Brain microvascular endothelial cell (primary cell): Measurements from ENCODE around the gene QSOX2.

Experiments
- DNase-seq: peaks from one replicate; pipeline ENCODE4 v3.0.0-alpha.2; 2020
- H3K27ac ChIP-seq: fragments of 250-450 bp; sonication (Bioruptor Pico); 2 replicates; pipeline ENCODE4 v1.5.1; 2020; ENCODE audit warnings: mild to moderate bottlenecking, moderate library complexity
- H3K27me3 ChIP-seq: fragments of 250-450 bp; sonication (Bioruptor Pico); replicated peaks from 2 replicates; pipeline ENCODE4 v1.5.1; 2020; ENCODE audit warnings: mild to moderate bottlenecking
- H3K36me3 ChIP-seq: fragments of 250-450 bp; sonication (Bioruptor Pico); replicated peaks from 2 replicates; pipeline ENCODE4 v1.5.1; 2020; ENCODE audit warnings: mild to moderate bottlenecking
- H3K4me3 ChIP-seq: 2 replicates; pipeline ENCODE4 v1.5.1; 2011; ENCODE audit warnings: low read depth, mild to moderate bottlenecking, control low read depth, low read length, moderate library complexity
- in situ Hi-C: cut with HindIII; loops from 2 replicates; pipeline ENCODE4 v1.10.0; 2017; ENCODE audit warnings: low sequenced_read_pairs, low pct_ligation_motif_present
- TF ChIP-seq, protein P1 (sequence below): IDR thresholded peaks from 2 replicates; pipeline ENCODE4 v1.5.1; 2011; ENCODE audit warnings: low read depth, mild to moderate bottlenecking, moderate library complexity, low read length, control low read depth, inconsistent platforms; ENCODE audit errors: missing control alignments

QSOX2 gene

DNA sequence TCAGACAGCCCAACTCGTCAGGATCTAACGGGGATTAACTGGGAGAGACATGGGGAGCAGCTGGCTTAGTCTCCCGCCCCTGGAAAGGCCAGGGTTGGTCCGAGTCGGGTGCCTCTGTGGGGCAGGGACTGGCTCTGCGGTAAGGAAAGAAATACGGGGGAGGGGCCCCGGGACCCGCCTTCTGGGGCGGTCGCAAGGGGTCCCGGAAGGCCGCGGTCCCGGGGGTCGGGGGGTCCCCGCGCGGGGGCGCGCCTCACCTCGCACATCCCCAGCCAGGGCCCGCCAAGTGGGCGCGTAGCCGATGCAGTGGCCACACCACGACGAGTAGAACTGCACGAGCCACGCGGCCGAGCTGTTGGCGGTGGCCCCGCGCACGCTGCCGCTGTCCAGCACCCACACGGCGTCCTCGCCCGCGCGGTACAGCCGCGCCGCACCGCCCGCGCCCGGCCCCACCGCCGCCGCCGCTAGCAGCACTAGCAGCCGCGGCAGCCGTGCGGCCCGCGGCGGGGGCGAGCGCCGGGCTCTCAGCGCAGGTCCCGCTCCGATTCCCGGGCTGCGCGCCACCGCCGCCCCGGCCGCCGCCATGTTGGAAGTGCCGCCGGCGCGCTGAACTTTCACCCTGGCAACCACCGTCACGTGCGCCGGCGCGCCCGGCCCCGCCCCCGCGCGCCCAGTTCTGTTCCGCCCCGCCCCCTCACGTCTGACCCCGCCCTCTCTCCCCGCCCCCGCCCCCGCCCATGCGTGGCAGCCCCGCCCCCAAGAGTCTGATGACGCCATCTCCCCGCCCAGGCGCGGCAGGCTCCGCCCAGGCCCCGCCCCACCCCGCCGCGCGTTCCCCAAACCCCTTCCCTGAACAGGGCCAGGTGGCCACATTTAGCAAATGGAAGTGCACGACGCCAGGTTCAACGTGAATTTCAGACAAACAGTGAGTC, at the start of gene QSOX2:
TSS of gene QSOX2 (minus strand) at position 594 of the 932 bp plus-strand sequence. CDS start at position 585, 9 bp downstream.
- peak within 1 kb of the TSS; percentile 69 for H3K4me3 ChIP-seq
- no peaks in the 10 kb centered on the region for H3K36me3 ChIP-seq
- peaks cover 12% of the 10 kb centered on the region for H3K27me3 ChIP-seq
- in situ Hi-C loops, result no loop called here
- H3K27ac ChIP-seq, result no peak within 1 kb of the TSS
- DNase-seq, result peak; percentile 57
- TF ChIP-seq, protein P1, sequence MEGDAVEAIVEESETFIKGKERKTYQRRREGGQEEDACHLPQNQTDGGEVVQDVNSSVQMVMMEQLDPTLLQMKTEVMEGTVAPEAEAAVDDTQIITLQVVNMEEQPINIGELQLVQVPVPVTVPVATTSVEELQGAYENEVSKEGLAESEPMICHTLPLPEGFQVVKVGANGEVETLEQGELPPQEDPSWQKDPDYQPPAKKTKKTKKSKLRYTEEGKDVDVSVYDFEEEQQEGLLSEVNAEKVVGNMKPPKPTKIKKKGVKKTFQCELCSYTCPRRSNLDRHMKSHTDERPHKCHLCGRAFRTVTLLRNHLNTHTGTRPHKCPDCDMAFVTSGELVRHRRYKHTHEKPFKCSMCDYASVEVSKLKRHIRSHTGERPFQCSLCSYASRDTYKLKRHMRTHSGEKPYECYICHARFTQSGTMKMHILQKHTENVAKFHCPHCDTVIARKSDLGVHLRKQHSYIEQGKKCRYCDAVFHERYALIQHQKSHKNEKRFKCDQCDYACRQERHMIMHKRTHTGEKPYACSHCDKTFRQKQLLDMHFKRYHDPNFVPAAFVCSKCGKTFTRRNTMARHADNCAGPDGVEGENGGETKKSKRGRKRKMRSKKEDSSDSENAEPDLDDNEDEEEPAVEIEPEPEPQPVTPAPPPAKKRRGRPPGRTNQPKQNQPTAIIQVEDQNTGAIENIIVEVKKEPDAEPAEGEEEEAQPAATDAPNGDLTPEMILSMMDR, result no peak

GRCh38 chr9:136295055-136295454, 49.4 kb upstream of the QSOX2 start:
- in situ Hi-C loops, result no loop called here
- H3K36me3 ChIP-seq, result no peaks in the 10 kb centered on the region

DNA sequence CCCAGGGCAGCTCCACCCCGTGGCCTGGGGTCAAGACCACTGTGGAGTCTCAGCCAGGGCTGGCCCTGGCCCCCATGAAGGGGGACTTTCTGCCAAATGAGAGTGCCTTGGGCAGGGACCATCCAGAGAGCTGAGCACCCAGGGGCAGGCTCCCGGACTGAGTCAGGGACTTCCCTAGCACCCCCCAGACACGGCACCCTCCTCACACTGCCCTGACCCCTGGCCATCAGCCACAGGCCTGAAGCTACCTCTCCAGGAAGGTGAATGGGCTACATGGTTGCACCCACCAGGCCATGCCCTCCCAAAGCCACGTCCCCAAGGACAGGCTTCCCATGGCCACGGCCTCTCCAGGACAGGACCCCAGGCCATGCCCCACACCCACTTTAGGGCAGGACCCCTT, 48.8 kb upstream of the QSOX2 start:
- no peaks in the 10 kb centered on the region for H3K27me3 ChIP-seq
- H3K27ac ChIP-seq, result no peak overlapping the region
- no peak overlapping the region for H3K4me3 ChIP-seq
- in situ Hi-C loops, result no loop called here
- no peak for DNase-seq
- TF ChIP-seq, protein P1, result no peak
- H3K36me3 ChIP-seq, result no peaks in the 10 kb centered on the region

More at GRCh38 chr9:136295055-136295454, 49.4 kb upstream of the QSOX2 start:
- TF ChIP-seq, protein P1, result no peak
- Histone ChIP-seq H3K27me3 (no peaks in the 10 kb centered on the region), H3K4me3 (no peak overlapping the region), H3K27ac (no peak overlapping the region)
- no peak for DNase-seq

DNA sequence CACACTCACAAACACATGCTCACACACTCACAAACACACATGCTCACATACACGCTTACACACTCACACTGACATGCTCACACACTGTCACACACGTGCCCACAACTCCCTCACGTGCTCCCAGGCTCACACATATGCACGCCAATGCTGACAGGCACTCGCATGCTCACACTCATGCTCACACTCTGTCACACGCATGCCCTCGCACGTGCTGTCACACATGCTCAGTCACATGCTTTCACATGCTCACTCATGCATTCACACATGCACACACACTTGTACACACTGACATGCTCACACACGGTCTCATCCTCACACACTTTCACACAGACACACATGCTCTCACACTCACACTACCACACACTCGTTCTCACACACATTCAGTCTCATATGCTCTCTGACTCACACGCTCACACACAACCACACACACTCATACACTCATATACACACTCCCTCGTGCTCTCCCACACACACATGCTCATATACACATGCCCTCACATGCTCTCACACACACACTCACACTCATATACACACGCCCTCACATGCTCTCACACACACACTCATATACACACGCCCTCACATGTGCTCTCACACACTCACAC, 48.0 kb upstream of the QSOX2 start:
- H3K4me3 ChIP-seq, result no peak overlapping the region
- TF ChIP-seq, protein P1, result no peak
- H3K27ac ChIP-seq, result no peak overlapping the region
- H3K27me3 ChIP-seq, result no peaks in the 10 kb centered on the region
- in situ Hi-C loops, result no loop called here
- no peaks in the 10 kb centered on the region for H3K36me3 ChIP-seq
- DNase-seq, result no peak

DNA sequence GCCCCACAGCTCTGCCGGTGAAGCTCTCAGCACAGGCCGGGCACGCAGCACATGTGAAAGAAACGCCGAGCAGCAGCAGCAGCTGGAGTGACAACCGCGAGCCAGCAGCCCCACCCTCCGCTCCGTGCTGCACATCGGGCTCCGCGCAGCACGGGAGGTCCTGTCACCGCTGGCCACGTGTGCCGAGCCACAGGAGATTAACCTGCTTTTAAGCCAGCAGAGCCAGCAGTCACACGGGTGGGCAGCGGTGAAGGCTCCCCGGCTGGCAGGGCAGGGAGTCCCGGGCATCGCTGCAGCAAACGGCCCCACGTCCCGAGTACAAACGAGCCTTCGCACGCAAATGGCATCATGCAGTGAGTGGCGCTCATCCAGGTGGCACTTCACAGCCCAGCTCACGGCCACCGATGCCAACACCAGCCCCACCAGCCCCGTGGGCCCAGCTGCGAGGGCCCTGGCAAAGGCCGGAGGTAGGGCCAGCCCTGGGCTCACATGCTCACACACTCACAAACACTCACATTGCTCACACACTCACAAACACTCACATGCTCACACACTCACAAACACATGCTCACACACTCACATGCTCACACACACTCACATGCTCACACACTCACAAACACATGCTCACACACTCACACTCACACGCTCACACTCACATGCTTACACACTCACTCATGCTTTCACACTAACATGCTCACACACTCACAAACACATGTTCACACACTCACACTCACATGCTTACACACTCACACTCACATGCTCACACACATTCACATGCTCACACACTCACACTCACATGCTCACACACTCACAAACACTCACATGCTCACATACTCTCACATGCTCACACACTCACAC, 47.2 kb upstream of the QSOX2 start:
- no peak overlapping the region for H3K27ac ChIP-seq
- in situ Hi-C loops, result no loop called here
- no peak for DNase-seq
- TF ChIP-seq, protein P1, result no peak
- H3K4me3 ChIP-seq, result no peak overlapping the region
- no peaks in the 10 kb centered on the region for H3K27me3 ChIP-seq
- H3K36me3 ChIP-seq, result no peaks in the 10 kb centered on the region
